HG03060 (cell line): Measurements from ENCODE around the gene ESRP2.

Experiments
- ATAC-seq: cut with Tn5 transposase; IDR thresholded peaks from one replicate; pipeline ENCODE4 v1.9.1; 2021; ENCODE audit warnings: low read depth, moderate number of reproducible peaks; ENCODE audit not compliant: unreplicated experiment

The ESRP2 gene

GRCh38 chr16:68235887-68236136 lies at the start of gene ESRP2:
Gene ESRP2 (minus strand): TSS chr16:68236127. CDS start chr16:68236045, 82 bp downstream.
- no peak for ATAC-seq

GRCh38 chr16:68285683-68286082 lies 49.8 kb upstream of the ESRP2 start:
- no peak for ATAC-seq

- ATAC-seq, result no peak
Observed at GRCh38 chr16:68284847-68285246, 48.9 kb upstream of the ESRP2 start.

- ATAC-seq, result peak; percentile 38
Observed at GRCh38 chr16:68283801-68284598, 48.1 kb upstream of the ESRP2 start.

- no peak for ATAC-seq
Observed at GRCh38 chr16:68283346-68283745, 47.4 kb upstream of the ESRP2 start.

- ATAC-seq, result no peak
Observed at GRCh38 chr16:68282064-68282452, 46.1 kb upstream of the ESRP2 start.

- no peak for ATAC-seq
Observed at GRCh38 chr16:68281368-68282063, 45.6 kb upstream of the ESRP2 start.

- no peak for ATAC-seq
Observed at GRCh38 chr16:68279726-68280558, 44.0 kb upstream of the ESRP2 start.

- ATAC-seq, result no peak
Observed at GRCh38 chr16:68276223-68276622, 40.3 kb upstream of the ESRP2 start.

GRCh38 chr16:68275611-68276191 lies 39.8 kb upstream of the ESRP2 start:
- ATAC-seq, result peak; percentile 39

GRCh38 chr16:68274441-68274840 lies 38.5 kb upstream of the ESRP2 start:
- ATAC-seq, result no peak

GRCh38 chr16:68273896-68274295 lies 38.0 kb upstream of the ESRP2 start:
- no peak for ATAC-seq

- no peak for ATAC-seq
Observed at GRCh38 chr16:68273459-68273858, 37.5 kb upstream of the ESRP2 start.

GRCh38 chr16:68272507-68273209 lies 36.7 kb upstream of the ESRP2 start:
- no peak for ATAC-seq

- ATAC-seq, result no peak
Observed at GRCh38 chr16:68270353-68270752, 34.4 kb upstream of the ESRP2 start.

GRCh38 chr16:68269793-68270192 lies 33.9 kb upstream of the ESRP2 start:
- ATAC-seq, result no peak

- ATAC-seq, result no peak
Observed at GRCh38 chr16:68267612-68268405, 31.9 kb upstream of the ESRP2 start.

- no peak for ATAC-seq
Observed at GRCh38 chr16:68265078-68265920, 29.4 kb upstream of the ESRP2 start.
